Stomach smooth muscle (tissue), 2 donors: ENCODE data around the gene TPD52L1.

Experiments used
- H3K27ac ChIP-seq: one replicate; pipeline ENCODE4 v1.7.0; 2013; ENCODE audit warnings: mild to moderate bottlenecking, low read length, inconsistent platforms
- H3K27me3 ChIP-seq, 2 donors: one replicate each; pipeline ENCODE4 v1.7.0; 2013; ENCODE audit warnings: low read length in 2 of 2; ENCODE audit not compliant: insufficient read depth in 2 of 2, control insufficient read depth in 1 of 2
- H3K36me3 ChIP-seq, 2 donors: one replicate each; pipeline ENCODE4 v1.7.0; 2013; ENCODE audit warnings: low read length in 2 of 2; ENCODE audit not compliant: control insufficient read depth in 2 of 2, insufficient read depth in 2 of 2
- H3K4me1 ChIP-seq: one replicate; pipeline ENCODE4 v1.7.0; 2013; ENCODE audit warnings: low read length; ENCODE audit not compliant: control insufficient read depth, insufficient read depth
- H3K4me3 ChIP-seq, 2 donors: one replicate each; pipeline ENCODE4 v1.7.0; 2013; ENCODE audit warnings: low read length in 2 of 2
- H3K9ac ChIP-seq, 2 donors: one replicate each; pipeline ENCODE4 v1.7.0; 2013; ENCODE audit warnings: low read length in 2 of 2, mild to moderate bottlenecking in 1 of 2
- H3K9me3 ChIP-seq, 2 donors: one replicate each; pipeline ENCODE4 v1.7.0; 2013; ENCODE audit warnings: low read length in 2 of 2; ENCODE audit not compliant: control insufficient read depth in 2 of 2
- donor health status: healthy.
- donor health status: Pancreatic carcinoma.

The TPD52L1 gene

GRCh38 chr6:125219361-125219895 lies 65.9 kb downstream of the TPD52L1 start:
- Histone ChIP-seq H3K9ac (no peak overlapping the region), H3K27me3 (no peaks in the 10 kb centered on the region), H3K4me1 (no peaks in the 10 kb centered on the region), H3K4me3 (no peak overlapping the region), H3K9me3 (no peaks in the 10 kb centered on the region), H3K27ac (no peak overlapping the region), H3K36me3 (no peaks in the 10 kb centered on the region)

GRCh38 chr6:125220712-125221111 lies 67.1 kb downstream of the TPD52L1 start:
- Histone ChIP-seq H3K4me1 (no peaks in the 10 kb centered on the region), H3K4me3 (no peak overlapping the region)

GRCh38 chr6:125222531-125223455 lies 69.2 kb downstream of the TPD52L1 start:
- Histone ChIP-seq H3K27me3 (no peaks in the 10 kb centered on the region), H3K4me1 (no peaks in the 10 kb centered on the region), H3K27ac (no peak overlapping the region), H3K9ac (no peak overlapping the region), H3K4me3 (no peak overlapping the region), H3K36me3 (no peaks in the 10 kb centered on the region), H3K9me3 (no peaks in the 10 kb centered on the region)

More at GRCh38 chr6:125220712-125221111, 67.1 kb downstream of the TPD52L1 start:
- H3K9me3 ChIP-seq, result no peaks in the 10 kb centered on the region
- no peaks in the 10 kb centered on the region for H3K36me3 ChIP-seq
- H3K9ac ChIP-seq, result no peak overlapping the region
- no peak overlapping the region for H3K27ac ChIP-seq
- H3K27me3 ChIP-seq, result no peaks in the 10 kb centered on the region

- Histone ChIP-seq H3K27ac (no peak overlapping the region), H3K4me1 (no peaks in the 10 kb centered on the region), H3K9me3 (no peaks in the 10 kb centered on the region)
These were observed 70.8 kb downstream of the TPD52L1 start for GRCh38 chr6:125224231-125224861.

GRCh38 chr6:125227244-125227643 lies 73.7 kb downstream of the TPD52L1 start:
- Histone ChIP-seq H3K4me1 (no peaks in the 10 kb centered on the region), H3K27me3 (no peaks in the 10 kb centered on the region), H3K36me3 (no peaks in the 10 kb centered on the region), H3K4me3 (no peak overlapping the region), H3K9ac (no peak overlapping the region), H3K27ac (no peak overlapping the region), H3K9me3 (no peaks in the 10 kb centered on the region)

More at GRCh38 chr6:125224231-125224861, 70.8 kb downstream of the TPD52L1 start:
- H3K9ac ChIP-seq, result no peak overlapping the region
- no peaks in the 10 kb centered on the region for H3K27me3 ChIP-seq
- H3K4me3 ChIP-seq, result no peak overlapping the region
- H3K36me3 ChIP-seq, result no peaks in the 10 kb centered on the region

- Histone ChIP-seq H3K4me3 (peak overlapping the region; percentile 5 to 54), H3K9ac (no peak overlapping the region), H3K27me3 (no peaks in the 10 kb centered on the region), H3K36me3 (no peaks in the 10 kb centered on the region), H3K27ac (no peak overlapping the region), H3K9me3 (no peaks in the 10 kb centered on the region), H3K4me1 (no peaks in the 10 kb centered on the region)
These were observed 75.5 kb downstream of the TPD52L1 start for GRCh38 chr6:125228981-125229479.

- Histone ChIP-seq H3K9me3 (no peaks in the 10 kb centered on the region), H3K27ac (no peak overlapping the region), H3K9ac (no peak overlapping the region), H3K4me3 (no peak overlapping the region), H3K4me1 (no peaks in the 10 kb centered on the region), H3K27me3 (no peaks in the 10 kb centered on the region), H3K36me3 (no peaks in the 10 kb centered on the region)
These were observed 77.1 kb downstream of the TPD52L1 start for GRCh38 chr6:125230674-125231073.

- Histone ChIP-seq H3K4me3 (no peak overlapping the region), H3K9ac (no peak overlapping the region), H3K27me3 (no peaks in the 10 kb centered on the region), H3K9me3 (no peaks in the 10 kb centered on the region), H3K27ac (no peak overlapping the region), H3K36me3 (no peaks in the 10 kb centered on the region), H3K4me1 (no peaks in the 10 kb centered on the region)
These were observed 77.6 kb downstream of the TPD52L1 start for GRCh38 chr6:125231133-125231532.

GRCh38 chr6:125231574-125232343 lies 78.2 kb downstream of the TPD52L1 start:
- no peaks in the 10 kb centered on the region for H3K4me1 ChIP-seq
- H3K36me3 ChIP-seq, result no peaks in the 10 kb centered on the region
- H3K27me3 ChIP-seq, result no peaks in the 10 kb centered on the region
- H3K9me3 ChIP-seq, result no peaks in the 10 kb centered on the region
- no peak overlapping the region for H3K27ac ChIP-seq
- no peak overlapping the region for H3K9ac ChIP-seq
- H3K4me3 ChIP-seq, result no peak overlapping the region

- Histone ChIP-seq H3K4me3 (no peak overlapping the region), H3K9me3 (no peaks in the 10 kb centered on the region), H3K4me1 (no peaks in the 10 kb centered on the region), H3K9ac (no peak overlapping the region), H3K36me3 (no peaks in the 10 kb centered on the region), H3K27me3 (no peaks in the 10 kb centered on the region), H3K27ac (no peak overlapping the region)
These were observed 78.9 kb downstream of the TPD52L1 start for GRCh38 chr6:125232466-125232865.
